ENCODE measurements around the gene PERM1. TPM values are rescaled to one million over a fixed set of nuclear protein-coding genes. Genes with fewer than 3 reads are reported as not detected.
"Not testable (repeated sequence)": the region's sequence is repeated elsewhere in the genome, so short reads cannot be mapped to it uniquely, and the experiment has no call there.

PERM1 gene
- total RNA-seq, 2 donors from 2014 or later = 0.14 TPM; not detected in 1

DNA sequence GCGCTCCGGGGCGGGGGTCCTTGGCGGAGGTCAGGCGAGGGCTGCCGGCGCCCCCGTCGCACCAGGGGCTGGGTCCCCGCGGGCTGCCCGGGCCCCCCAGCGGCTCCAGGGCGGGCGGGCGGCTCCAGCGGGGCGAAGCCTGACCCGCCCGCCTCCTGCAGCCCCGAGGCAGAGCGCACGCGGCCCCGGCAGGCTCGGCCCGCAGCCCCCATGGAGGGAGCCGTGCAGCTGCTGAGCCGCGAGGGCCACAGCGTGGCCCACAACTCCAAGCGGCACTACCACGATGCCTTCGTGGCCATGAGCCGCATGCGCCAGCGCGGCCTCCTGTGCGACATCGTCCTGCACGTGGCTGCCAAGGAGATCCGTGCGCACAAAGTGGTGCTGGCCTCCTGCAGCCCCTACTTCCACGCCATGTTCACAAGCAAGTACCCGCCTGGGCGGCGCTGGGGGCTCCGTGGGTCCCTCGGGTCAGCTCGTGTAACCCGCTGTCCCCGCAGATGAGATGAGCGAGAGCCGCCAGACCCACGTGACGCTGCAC is 20.7 kb downstream of the PERM1 start:
- ATAC-seq = no peak
- intact Hi-C loops (cut with DNase I, micrococcal nuclease) = no loop called here
- DNase-seq = peak in 1 of 2 donors; percentile 25

DNA sequence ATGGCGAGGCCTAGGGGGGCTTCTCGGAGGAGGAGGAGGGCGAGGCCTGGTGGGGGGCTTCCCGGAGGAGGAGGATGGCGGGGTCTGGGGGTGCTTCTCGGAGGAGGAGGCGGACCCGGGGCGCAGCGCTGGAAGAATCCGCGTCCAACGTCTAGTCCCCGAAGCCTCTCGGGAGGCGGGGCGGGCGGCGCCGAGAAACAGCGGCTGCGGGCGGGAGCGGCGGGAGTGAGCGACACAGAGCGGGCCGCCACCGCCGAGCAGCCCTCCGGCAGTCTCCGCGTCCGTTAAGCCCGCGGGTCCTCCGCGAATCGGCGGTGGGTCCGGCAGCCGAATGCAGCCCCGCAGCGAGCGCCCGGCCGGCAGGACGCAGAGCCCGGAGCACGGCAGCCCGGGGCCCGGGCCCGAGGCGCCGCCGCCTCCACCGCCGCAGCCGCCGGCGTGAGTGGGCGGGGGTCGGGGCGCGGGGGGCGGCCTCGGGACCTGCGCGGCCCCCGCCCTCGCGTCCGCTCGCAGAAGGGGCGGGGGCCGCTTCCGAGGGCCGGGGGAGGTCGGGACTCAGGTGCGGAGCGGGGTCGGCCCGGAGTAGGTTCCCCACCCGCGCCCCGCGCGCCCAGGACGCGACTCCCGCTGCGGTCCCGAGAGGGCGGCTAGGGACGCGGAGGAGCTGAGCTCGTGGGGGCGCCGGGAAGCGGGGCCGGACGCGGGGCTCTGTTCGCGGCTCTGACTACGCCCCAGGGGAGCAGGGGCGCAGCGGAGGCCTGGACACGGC is 21.3 kb downstream of the PERM1 start, which contains the start of gene KLHL17:
Gene KLHL17, plus strand, starts transcription at position 222 of the 769 bp plus-strand sequence. Its CDS starts 110 bp downstream, at position 332.
- intact Hi-C loops (cut with DNase I, micrococcal nuclease) = no loop called here
- ATAC-seq (peak; percentile 66), DNase-seq (peak; percentile 69 to 86)

DNA sequence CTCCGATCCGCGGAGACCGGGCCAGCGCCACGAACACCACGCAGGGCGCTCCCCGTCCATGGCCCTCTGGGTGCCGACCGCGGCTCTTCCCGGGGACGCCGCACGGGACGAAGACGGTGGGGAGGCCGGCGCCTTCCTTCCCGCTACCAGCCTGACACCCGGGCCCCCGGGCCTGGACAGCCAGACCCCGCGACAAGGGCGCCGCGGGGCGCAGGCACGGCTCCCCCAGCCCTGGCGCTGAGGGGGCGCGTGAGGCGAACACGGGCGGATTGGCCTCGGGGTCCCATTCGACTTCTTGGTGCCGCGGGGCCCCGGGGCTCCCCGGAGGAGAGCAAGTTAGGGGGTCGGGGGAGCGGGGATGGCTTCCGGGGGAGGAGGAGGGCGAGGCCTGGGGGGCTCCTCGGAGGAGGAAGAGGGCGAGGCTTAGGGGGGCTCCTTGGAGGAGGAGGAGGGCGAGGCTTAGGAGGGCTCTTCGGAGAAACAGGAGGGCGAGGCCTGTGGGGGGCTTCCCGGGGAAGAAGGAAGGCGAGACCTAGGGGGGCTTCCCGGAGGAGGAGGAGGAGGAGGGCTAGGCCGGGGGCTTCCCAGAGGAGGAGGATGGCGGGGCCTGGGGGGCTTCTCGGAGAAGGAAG is 22.0 kb downstream of the PERM1 start:
- ATAC-seq (no peak), DNase-seq (no peak)
- intact Hi-C loops (cut with DNase I, micrococcal nuclease) = no loop called here

DNA sequence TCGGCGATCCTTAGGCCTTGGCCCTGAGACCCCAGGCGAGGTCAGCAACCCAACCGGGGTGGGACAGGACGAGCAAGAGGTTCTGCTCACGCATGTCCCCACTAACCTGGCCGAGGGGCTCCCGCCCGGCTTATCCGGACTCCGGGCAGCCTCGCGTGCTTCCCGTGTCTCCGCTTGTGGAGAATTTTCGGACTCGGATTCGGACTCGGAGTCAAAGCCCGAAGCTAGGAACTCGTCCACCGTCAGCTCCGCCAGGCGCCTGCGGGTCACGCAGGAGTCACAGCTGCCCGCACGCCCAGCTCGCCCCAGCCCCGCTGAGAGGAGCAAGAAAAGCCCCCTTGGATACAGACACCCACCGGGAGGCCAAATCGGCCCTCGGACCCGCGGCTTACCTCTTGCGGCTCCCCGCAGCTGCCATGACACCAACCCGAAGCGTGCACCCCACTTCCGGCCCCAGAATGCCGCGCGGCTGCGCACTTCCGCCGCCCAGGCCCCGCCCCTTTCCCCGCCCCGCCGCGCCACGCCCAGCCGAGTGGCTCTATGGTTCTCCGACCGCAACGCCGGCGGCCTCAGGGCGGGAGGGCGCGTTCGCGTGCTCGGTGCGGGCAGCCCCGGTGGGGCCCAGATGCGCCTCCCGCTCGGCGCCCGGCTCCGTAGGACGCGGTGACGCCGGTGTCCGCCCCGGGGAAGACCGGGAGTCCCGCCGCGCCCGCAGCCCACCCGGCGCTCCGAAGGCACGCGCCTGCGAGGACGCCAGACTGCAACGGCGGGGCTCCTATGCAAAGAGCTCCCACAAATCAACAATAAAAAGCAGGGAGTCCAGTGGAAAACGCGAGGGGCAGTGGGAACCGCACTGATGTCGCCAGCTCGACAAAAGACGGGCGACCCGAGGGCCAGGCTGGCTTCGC is 22.8 kb downstream of the PERM1 start, which contains the start of gene NOC2L:
Gene NOC2L, minus strand, starts transcription at position 434 of the 908 bp plus-strand sequence. Its CDS starts 16 bp downstream, at position 418.
- peak; percentile 94 for ATAC-seq
- peak; percentile 89 to 96 for DNase-seq
- intact Hi-C loops (cut with DNase I, micrococcal nuclease) = no loop called here

DNA sequence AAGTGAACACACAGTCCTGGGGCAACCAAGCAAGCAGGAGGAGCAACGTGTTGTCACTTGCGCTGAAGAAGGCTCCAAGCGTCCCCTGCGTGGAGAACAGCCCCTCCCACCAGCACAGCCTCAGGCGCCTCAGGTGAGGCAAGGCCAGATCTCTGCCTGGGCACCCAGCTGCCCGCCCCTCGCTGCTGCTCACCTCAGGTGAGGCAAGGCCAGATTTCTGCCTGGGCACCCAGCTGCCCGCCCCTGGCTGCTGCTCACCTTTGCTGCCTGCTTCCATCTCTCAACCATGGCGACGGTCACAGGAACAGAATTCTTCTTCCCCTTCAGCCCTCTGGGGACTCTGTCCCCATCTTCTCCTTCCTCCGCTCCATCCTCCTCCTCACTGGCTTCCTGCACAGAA is 25.3 kb downstream of the PERM1 start:
- intact Hi-C loops (cut with DNase I, micrococcal nuclease) = no loop called here
- ATAC-seq (no peak), DNase-seq (no peak)

DNA sequence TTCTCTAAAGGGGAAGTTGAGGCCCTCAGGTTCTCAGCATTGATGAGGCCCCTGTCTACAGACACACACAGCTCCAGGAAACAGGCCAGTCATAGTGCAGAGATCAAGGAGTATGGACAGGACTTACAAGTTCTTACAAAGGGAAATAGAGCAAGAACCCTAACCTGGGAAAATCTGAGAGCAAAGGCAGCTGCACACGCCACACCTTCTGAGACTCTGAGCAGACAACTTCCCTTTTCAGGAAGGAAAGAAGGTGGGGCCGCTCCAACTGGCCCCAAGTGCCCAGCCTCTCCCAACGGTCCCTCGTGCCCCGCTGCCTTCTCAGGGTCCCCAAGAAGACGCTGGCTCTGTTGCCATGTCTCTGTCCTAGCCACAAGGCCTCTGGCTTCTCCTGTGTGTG is 26.4 kb downstream of the PERM1 start:
- ATAC-seq = no peak
- no peak for DNase-seq
- intact Hi-C loops (cut with DNase I, micrococcal nuclease) = no loop called here

DNA sequence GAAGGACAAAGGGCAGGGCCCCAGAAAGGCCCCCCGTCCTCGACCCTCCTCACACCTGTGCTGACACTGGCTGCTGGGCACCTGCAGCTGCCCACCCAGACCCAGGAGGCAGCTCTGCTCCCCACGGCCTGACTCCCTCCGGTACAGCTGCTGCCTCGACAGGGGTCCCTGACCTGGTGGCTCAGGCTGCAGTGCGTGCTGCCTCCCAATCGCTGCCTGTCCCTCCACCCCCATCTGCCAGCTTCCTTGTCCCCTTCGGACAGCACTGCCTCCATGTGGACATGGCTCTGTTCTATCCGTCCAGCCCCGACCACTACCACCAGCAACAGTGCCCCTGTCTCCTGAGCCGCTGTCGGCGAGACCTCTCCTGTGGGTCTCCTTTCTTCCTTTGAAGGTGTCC is 27.0 kb downstream of the PERM1 start:
- DNase-seq (no peak), ATAC-seq (no peak)
- intact Hi-C loops (cut with DNase I, micrococcal nuclease) = no loop called here

DNA sequence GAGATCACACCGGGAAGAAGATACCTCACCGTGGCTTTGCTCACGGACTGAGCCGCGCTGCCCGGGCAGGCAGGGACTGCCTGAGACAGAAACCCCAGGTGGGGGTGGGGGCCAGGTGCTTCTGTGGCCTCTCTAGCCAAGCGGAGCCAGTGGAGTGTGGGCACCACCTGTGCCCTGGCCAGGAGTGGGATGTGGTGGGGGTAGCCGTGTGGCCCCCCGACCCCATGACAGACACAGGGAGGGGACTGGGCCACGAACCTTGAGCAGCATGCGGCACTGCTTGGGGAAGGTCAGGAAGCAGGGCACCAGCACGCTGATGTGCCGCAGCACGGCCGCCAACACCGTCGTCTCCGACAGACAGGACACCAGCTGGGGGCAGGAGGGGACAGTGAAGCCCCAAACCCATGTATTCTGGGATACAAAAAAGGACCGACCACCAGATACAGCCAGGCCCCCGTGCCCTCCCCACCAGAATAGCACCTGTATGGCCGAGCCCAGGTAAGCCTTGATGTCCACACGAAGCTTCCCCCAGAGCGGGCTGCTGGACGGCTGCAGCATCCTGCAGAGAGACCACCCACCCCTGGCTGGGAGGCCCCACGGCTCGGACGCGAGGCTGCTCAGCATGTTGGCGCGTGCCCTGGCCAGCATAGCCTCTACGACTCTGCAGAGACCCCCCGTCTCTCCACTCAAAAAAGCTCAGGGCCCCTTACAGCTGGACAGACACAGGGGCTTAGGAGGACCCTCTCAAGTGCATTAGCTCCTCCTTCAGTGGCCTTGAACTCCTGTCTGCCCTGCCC is 28.2 kb downstream of the PERM1 start:
- DNase-seq (no peak), ATAC-seq (no peak)
- intact Hi-C loops (cut with DNase I, micrococcal nuclease) = no loop called here

DNA sequence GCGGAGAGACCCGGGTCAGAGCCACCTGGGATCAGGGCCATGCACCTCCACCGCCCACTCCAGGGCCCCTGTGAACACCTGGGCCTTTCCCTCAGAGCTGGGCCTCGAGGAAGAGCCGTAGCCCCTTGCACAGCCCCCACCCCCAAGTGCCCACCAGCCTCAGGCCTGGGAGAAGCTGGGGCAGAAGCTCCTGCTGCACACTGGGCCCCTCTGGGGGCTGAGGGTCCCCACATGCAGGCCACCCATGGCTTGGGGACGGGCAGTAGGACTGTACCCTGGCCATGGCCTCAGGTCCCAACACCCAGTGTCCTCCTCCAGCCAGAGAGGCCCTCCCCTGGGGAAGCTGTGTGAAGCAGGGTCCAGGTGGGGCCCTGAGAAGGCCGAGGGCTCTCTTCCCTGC is 29.3 kb downstream of the PERM1 start:
- DNase-seq (no peak), ATAC-seq (no peak)
- intact Hi-C loops (cut with DNase I, micrococcal nuclease) = no loop called here

DNA sequence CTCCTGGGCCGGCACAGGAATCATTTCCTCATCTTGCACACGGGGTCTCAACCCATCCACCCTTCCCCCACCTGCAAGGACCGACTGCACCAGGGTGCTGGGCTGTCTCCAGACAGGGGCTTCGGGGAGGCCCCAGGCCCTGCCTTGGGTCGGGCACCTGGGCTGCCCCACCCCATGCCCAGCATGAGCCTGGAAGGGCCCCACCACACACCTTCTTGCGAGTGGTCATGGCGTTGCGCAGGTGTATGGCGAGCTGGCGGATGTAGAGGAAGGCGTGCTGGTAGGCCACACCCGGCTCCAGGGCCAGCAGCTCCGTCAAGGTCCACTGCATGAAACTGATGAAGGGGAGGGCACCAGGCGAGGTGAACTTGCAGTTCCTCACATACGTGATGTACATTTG is 29.7 kb downstream of the PERM1 start:
- ATAC-seq (no peak), DNase-seq (no peak)
- intact Hi-C loops (cut with DNase I, micrococcal nuclease) = no loop called here

DNA sequence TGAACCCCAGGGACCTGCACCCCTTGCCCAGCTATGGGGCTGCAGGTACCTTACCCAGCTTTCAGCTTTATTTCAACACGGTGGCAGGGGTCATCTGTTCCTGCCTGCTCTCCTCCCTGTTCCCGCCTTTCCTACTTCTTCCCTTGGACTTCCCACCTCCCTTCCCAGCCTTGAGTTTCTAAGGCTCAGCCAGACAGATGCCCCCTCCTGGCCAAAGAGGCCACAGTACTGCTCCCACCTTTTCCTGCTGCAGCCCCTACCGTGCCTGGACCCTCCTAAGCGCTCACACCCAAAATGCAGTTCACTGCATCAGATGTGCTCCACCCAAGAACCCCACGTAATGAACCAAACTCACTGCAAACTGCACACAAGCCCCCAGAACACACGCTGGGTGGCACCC is 30.5 kb downstream of the PERM1 start:
- intact Hi-C loops (cut with DNase I, micrococcal nuclease) = no loop called here
- DNase-seq (no peak), ATAC-seq (no peak)

DNA sequence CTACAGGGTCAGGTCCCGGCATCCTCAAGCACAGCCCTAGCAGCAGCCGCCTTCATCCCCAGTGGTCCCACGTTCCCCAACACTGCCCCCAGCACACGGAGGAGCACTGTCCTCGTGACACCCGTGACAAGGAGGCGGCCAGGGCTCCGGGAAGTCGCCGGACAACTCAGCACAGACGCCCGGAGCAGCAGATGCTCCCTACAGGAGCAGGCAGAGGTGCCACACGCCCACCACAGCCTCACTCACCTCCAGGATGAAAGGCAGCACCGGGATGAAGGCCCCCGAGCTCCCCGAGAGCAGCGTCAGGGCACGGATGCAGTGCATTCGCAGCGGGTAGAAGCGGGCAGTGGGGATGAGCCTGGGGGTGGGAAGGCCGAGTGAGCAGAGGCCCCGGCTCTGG is 31.0 kb downstream of the PERM1 start:
- intact Hi-C loops (cut with DNase I, micrococcal nuclease) = no loop called here
- no peak for ATAC-seq
- no peak for DNase-seq

DNA sequence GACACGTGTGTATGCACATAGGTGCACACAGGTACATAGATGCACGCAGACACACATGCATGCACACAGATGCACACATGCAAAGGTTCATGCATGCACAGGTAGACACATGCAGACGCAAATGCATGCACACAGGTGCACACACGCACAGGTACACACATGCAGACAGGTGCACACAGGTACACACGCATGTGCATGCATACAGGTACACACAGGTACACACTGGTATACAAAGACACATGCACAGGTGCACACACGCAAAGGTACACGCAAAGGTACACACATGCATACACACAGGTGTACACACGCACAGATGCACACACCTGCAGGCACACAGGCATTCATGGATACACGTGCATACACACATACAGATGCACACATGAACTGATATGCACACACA is 31.6 kb downstream of the PERM1 start:
- intact Hi-C loops (cut with DNase I, micrococcal nuclease) = no loop called here
- DNase-seq (no peak), ATAC-seq (no peak)

DNA sequence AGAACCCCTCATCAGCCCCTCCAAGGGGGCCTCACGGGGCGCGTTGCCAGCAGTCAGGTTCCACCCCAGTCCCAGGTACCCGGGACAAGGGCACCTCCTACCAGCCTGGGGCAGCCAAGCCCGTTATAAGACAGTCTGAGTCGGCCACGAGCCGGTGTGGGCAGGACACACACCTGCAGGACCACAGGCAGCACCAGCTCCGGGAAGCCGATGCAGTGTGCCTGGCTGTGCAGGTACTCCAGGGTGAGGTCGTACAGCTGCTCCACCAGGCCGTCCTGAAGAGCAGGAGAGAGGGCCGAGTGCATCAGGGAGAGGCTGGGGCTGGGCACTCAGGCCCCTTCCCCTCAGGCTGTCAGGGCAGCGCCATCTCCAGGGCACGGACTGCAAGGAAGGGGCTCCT is 33.9 kb downstream of the PERM1 start:
- intact Hi-C loops (cut with DNase I, micrococcal nuclease) = no loop called here
- DNase-seq (no peak), ATAC-seq (no peak)

DNA sequence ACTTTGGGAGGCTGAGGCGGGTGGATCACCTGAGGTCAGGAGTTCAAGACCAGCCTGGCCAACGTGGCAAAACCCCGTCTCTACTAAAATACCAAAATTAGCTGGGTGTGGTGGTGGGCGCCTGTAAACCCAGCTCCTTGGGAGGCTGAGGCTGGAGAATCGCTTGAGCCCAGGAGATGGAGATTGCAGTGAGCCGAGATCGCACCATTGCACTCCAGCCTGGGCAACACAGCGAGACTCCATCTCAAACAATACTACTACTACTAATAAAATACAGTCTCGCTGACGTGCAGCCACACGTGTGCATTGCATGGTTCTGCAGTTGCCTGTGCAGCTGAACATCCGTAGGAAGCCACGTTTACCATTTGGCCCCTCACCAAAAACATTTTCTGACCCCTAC is 35.1 kb downstream of the PERM1 start:
- ATAC-seq; DNase-seq; intact Hi-C loops (cut with DNase I, micrococcal nuclease): not testable (repeated sequence)

DNA sequence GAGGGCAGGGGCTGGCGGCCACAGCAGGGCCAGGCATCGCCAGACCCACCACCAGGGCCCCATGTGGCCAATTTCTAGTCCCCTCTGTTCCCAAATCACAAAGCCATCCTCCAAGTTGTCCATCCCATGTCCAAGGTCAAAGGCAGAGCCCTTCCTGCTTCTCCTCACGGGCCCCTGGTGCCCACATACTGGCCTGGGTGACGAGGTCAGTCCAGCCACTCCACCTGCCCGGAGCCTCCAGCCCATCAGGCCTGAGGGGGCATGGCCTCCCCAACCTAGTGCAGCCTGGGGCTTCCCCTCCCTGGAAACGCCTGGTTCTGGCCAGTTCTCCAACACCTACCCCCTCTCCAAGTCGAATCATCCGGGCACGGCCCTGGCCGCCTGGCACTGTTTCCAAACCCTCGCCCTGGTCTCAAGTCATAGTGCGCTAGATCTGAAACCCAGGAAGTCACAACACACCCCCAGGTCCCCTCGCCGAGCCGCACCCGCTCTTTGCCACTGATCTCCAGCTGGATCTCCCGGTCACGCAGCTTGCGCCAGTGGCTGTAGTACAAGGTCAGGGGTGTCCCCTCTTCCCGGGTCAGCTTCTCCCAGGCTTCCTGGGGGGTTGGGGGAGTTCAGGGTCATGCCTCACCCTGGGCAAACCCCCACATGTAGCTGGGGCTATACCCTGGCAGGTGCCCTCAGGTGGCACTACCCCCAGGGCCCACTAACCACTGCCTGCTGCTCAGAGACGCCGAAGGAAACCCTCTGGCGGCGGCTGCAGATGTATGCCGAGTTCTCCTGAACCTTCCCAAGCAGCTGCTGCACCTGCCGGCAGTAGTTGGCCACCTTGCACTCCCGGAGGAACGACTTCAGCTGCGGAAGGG is 36.0 kb downstream of the PERM1 start:
- intact Hi-C loops (cut with DNase I, micrococcal nuclease) = no loop called here
- ATAC-seq (no peak), DNase-seq (no peak)

All from left colon (tissue), 2 donors.